ENCODE data around the gene DLG1.
"Not testable (repeated sequence)": the region's sequence is repeated elsewhere in the genome, so short reads cannot be mapped to it uniquely, and the experiment has no call there.

The DLG1 gene

GRCh38 chr3:197212290-197212689 is 86.1 kb downstream of the DLG1 start:
- no peak for DNase-seq (ENCODE audit: low read depth in 2 of 3, low spot score in 2 of 3)

GRCh38 chr3:197211698-197212097 is 86.7 kb downstream of the DLG1 start:
- not testable (repeated sequence) for DNase-seq (ENCODE audit: low read depth in 2 of 3, low spot score in 2 of 3)

DNA sequence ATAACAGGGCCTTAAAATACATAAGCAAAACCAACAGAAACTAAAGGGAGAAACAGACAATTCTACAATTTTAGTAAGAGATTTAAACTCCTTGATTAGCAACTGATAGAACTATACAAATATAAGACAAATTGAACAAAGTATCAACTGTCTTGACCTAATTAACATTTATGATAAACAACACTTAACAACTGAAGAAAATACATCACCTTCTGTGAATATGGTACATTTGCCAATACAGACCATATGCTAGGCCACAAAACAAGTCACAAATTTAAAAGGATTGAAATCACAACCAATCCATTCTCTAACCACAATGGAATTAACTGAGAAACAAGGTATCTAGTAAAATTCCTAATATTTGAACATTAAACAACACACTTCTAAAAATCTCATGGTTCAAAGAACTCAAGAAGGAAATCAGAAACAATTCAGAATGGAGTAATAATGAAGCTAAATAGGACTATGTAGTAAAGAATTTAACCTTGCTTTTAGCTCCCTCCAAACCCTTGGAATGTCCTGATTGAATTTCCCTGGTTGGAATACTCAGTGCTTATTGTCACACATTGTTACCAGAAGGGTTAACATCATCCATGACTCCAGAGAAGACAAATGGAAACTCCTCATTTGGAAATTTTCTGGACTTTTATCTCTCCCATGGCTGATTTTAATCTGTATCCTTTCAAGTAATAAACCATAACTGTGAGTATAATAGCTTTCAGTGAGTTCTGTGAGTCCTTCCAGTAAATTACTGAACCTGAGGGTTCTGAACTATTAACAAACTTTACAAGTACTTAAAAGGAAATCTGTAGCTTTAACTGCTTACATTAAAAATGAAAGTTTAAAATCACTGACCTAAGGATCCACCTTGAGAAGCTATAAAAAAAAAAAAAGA is 88.8 kb downstream of the DLG1 start:
- DNase-seq (ENCODE audit: low read depth in 2 of 3, low spot score in 2 of 3): no peak

GRCh38 chr3:197206913-197207312 is 91.5 kb downstream of the DLG1 start:
- DNase-seq (ENCODE audit: low read depth in 2 of 3, low spot score in 2 of 3): no peak

GRCh38 chr3:197205675-197206074 is 92.7 kb downstream of the DLG1 start:
- DNase-seq (ENCODE audit: low read depth in 2 of 3, low spot score in 2 of 3): no peak

DNA sequence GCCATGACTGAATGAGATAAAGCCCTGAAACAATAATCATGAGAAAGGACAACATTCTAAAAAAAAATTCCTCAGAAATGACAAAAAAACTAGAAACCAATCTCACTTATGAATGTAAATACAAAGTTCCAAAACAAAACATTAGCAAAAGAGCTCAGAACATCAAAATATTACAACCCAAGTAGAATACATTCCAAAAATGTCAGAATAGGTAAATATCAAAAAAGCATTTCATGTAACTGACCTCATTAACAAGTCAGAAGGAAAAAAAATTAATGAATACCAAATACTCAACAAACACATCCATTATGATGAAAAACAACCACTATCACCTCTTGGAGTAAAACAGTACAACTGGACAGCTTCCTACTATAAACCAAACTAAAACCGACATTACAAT is 93.1 kb downstream of the DLG1 start:
- no peak for DNase-seq (ENCODE audit: low read depth in 2 of 3, low spot score in 2 of 3)

- DNase-seq (ENCODE audit: low read depth in 2 of 3, low spot score in 2 of 3): no peak
These were observed 93.7 kb downstream of the DLG1 start for GRCh38 chr3:197204736-197205135.

DNA sequence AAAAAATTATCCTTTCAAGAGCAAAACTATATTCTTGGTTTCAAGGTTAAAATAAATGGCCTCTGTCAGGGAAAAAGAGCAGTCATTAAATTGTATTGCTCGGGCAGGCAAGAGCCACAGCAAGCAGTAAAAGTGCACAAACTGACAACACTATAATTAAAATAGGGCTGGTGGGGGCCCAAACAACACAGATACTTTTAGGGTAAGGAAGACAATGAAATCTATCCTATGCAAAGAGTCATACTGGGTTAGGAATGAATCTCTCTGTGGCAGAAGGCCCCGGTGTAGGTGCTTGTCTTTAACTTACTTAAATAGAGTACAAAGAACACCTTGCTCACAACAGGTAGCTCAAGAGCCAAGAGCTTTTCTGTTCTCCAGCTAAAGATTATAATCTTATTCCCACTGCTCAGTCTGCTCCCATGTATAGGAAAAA is 94.7 kb downstream of the DLG1 start:
- DNase-seq (ENCODE audit: low read depth in 2 of 3, low spot score in 2 of 3): no peak

- DNase-seq (ENCODE audit: low read depth in 2 of 3, low spot score in 2 of 3): no peak
These were observed 95.7 kb downstream of the DLG1 start for GRCh38 chr3:197202694-197203093.

GRCh38 chr3:197201791-197202452 is 96.5 kb downstream of the DLG1 start:
- no peak for DNase-seq (ENCODE audit: low read depth in 2 of 3, low spot score in 2 of 3)

DNA sequence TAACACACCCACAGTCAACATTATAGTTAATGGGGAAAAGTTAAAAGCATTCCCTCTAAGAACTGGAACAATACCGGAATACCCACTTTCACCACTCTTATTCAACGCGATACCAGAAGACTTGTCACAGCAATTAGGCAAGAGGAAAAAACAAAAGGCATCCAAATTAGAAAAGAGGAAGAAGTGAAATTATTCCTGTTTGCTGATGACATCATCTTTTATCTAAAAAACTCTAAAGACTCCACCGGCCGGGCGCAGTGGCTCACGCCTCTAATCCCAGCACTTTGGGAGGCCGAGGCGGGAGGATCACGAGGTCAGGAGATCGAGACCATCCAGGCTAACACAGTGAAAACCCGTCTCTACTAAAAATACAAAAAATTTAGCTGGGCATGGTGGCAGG is 97.6 kb downstream of the DLG1 start:
- DNase-seq (ENCODE audit: low read depth in 2 of 3, low spot score in 2 of 3): not testable (repeated sequence)

- DNase-seq (ENCODE audit: low read depth in 2 of 3, low spot score in 2 of 3): no peak
These were observed 101.1 kb downstream of the DLG1 start for GRCh38 chr3:197197334-197197733.

DNA sequence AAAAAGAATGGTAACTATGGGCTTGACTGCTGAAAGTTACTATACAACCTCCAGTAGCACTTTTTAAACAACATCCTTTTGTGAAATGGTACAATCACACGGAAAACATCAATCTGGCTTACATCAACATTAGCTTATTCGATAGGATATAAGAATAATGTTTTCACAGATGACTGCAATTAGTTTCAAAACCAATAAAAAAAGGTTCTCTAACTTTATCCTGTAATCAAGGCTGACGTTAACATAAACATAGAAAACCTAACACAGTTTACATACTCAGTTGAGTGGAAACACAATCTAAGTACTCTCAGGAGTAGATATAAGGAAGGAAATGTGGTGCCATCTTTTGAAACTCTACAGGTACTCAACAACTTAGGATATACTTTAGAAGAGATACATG is 102.2 kb downstream of the DLG1 start:
- no peak for DNase-seq (ENCODE audit: low read depth in 2 of 3, low spot score in 2 of 3)

- no peak for DNase-seq (ENCODE audit: low read depth in 2 of 3, low spot score in 2 of 3)
These were observed 103.1 kb downstream of the DLG1 start for GRCh38 chr3:197195326-197195725.

DNA sequence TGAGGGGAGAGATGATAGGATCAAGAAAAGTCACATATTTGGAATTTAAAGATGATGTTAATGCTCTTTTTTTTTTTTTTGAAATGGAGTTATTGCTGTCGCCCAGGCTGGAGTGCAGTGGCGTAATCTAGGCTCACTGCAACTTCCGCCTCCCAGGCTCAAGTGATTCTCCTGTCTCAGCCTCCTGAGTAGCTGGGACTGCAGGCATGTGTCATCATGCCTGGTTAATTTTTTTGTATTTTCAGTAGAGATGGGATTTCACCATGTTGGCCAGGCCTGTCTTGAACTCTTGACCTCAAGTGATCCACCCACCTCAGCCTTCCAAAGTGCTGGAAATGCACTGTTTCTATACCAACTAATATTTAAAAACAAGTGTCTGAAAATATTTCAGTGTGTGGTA is 104.7 kb downstream of the DLG1 start:
- not testable (repeated sequence) for DNase-seq (ENCODE audit: low read depth in 2 of 3, low spot score in 2 of 3)

DNA sequence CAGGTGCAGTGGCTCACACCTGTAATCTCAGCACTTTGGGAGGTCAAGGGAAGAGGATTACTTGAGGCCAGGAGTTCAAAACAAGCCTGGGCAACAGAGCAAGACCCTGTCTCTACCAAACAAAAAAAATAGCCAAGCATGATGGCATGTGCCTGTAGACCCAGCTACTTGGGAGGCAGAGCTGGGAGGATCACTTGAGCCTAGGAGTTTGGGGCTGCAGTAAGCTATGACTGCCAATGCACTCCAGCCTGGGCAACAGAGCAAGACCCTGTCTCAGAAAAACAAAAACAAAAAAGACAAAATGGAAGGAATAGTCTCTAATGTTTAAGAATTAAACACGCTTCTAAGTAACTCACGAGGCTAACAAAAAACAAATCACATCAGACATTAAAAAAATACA is 106.5 kb downstream of the DLG1 start:
- DNase-seq (ENCODE audit: low read depth in 2 of 3, low spot score in 2 of 3): no peak

DNA sequence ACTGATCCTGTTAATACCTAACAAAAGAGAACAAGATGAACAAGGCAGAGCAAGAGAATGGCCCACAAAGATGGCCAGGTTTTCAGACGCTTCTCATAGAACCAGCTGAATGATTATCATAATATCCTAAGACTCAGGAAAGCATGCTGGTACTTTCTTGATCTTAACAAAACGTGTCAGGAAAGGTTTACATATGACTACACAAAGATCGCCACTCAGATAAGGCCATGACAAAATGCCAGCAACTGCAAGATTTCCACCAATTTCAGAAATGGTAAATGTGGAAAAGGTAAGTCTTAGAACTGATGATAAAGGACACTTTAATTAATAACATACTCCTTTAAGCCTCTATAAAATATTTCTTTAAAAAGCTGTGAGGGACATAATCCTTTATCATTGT is 108.8 kb downstream of the DLG1 start:
- DNase-seq (ENCODE audit: low read depth in 2 of 3, low spot score in 2 of 3): no peak

DNA sequence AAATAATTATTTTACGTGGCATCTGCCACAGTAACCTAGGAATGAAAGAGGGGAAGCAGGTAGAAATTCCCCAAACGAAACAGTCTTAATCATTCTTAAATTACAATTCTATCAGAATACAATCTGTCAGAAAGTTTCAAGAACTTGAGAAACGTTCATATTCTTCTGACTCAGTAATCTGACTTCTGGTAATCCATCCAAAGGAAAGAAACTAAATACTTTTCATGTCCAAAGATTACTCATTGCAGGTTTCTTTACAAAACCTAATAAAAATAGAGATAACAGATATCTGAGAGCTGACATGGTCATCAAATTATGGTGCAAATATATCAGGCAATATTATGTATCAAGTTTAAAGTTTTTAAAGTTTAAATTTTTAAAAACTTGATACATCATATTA is 109.4 kb downstream of the DLG1 start:
- no peak for DNase-seq (ENCODE audit: low read depth in 2 of 3, low spot score in 2 of 3)

DNA sequence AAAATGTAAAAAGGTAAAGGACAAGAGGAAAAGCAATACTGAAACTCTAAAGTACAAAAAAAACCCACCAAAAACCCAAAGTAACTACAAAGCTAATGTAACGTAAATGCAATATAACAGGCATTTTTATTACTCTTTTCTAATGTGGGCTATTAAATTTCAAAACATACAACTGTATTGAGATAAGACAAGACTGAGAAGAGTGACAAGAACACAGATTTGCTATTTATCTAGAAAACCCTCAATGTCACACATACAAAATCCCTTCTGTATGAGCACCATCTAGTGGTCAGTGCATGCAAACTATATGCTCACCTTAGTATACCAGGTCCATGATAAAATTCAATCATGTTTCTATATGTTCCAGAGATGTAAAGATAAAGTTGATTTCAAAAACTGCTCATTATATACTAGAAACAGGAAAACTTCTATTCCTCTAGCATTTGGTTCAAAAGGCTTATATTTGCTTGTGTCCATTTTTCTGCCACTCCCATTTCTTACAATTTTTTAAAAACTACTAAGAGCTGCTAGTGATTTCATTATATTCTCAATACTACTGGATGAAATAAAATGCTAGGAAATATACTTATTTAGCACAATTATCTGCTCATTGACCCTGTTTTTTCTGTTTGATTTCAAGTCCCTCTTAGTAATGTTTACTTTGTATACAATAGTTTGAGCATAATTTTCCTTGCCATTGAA is 111.4 kb downstream of the DLG1 start:
- no peak for DNase-seq (ENCODE audit: low read depth in 2 of 3, low spot score in 2 of 3)

DNA sequence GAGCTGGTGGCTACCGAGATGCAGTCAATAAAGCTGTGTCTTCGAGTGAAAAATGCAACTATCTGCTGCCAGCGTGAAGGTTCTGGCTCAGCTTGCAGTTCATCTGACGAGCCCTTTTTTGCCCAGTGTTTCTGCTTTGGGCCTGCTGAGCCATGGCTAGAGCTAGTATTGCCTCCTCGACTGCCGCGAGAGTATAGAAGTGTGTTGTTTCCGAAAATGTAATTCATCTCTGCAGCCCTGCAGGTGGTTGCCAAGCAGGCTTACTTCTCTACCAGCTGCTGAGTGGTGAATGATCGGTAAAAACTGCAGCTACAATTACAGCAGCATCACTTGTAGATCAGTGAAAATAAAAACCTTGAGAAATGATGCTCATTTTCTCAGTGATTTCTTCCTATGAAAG is 114.8 kb downstream of the DLG1 start:
- no peak for DNase-seq (ENCODE audit: low read depth in 2 of 3, low spot score in 2 of 3)

DNA sequence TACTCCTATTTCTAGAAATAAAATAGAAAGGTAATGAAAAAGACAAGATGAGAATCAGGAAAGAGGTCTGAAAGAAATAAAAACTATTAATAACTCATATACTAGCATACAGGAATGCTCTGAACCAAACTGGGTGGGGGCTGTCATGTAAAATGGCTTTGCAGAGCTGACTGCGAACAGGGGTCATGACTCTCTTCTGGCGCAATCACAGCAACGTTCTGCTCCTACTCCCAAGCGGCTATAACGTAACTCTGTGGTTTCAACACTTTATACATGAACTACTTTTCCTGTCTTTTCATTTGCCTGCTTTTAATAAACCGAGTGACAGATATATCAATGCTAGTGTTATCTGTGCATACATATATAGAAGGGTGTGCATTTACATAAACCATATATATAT is 116.7 kb downstream of the DLG1 start:
- DNase-seq (ENCODE audit: low read depth in 2 of 3, low spot score in 2 of 3): no peak

DNA sequence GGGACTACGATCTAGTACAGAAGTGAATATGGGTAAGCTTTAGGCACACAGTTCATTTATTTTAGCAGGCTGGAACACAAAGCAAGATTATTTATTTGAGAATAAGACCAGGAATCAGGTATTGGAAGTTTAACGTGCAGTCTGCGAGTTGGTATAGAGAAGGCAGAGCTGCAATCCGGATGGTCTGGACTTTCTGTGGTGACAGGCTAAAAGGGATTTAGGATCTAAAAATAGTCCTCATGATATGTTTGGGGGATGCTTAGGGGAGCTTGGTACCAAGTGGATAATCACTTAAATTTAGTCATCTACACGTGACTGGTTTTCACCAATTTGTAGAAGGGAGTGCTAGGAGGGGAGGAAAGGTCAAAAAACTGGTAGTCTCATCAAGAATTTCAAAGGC is 119.4 kb downstream of the DLG1 start:
- DNase-seq (ENCODE audit: low read depth in 2 of 3, low spot score in 2 of 3): no peak
